GM12892 (cell line): ENCODE measurements around the gene USP10.

Experiments
- POLR2A ChIP-seq: IDR thresholded peaks from 2 replicates; pipeline ENCODE4 v1.6.1; 2011; ENCODE audit warnings: low read depth, low read length, control low read depth
- POLR2AphosphoS5 ChIP-seq: IDR thresholded peaks from 2 replicates; pipeline ENCODE4 v1.6.1; 2011; ENCODE audit warnings: low read depth, low read length, control low read depth
- TAF1 ChIP-seq: IDR thresholded peaks from 2 replicates; pipeline ENCODE4 v1.6.1; 2011; ENCODE audit warnings: low read depth, mild to moderate bottlenecking, control low read depth, low read length, borderline replicate concordance

GRCh38 chr16:84815462-84815861 lies 115.7 kb downstream of the USP10 start:
- TF ChIP-seq POLR2A (no peak), TAF1 (no peak), POLR2AphosphoS5 (no peak)
